Measurements from ENCODE around the gene ERICH6.

- TF ChIP-seq CTCF (IDR thresholded peaks at IDR 0.05) = no peak
- no peak for TF ChIP-seq POLR2A (IDR thresholded peaks at IDR 0.05)
These were observed 45.5 kb upstream of the ERICH6 start for GRCh38 chr3:150749255-150749654.

All from testis (tissue), 2 donors.